HG03432 (cell line): ENCODE measurements around the gene SLC25A17.
"Not testable (repeated sequence)": the region's sequence is repeated elsewhere in the genome, so short reads cannot be mapped to it uniquely, and the experiment has no call there.

Experiments
- ATAC-seq: cut with Tn5 transposase; IDR thresholded peaks from one replicate; pipeline ENCODE4 v1.9.1; 2021; ENCODE audit warnings: mild to moderate bottlenecking, moderate library complexity; ENCODE audit not compliant: unreplicated experiment

The SLC25A17 gene, protein sequence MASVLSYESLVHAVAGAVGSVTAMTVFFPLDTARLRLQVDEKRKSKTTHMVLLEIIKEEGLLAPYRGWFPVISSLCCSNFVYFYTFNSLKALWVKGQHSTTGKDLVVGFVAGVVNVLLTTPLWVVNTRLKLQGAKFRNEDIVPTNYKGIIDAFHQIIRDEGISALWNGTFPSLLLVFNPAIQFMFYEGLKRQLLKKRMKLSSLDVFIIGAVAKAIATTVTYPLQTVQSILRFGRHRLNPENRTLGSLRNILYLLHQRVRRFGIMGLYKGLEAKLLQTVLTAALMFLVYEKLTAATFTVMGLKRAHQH

DNA sequence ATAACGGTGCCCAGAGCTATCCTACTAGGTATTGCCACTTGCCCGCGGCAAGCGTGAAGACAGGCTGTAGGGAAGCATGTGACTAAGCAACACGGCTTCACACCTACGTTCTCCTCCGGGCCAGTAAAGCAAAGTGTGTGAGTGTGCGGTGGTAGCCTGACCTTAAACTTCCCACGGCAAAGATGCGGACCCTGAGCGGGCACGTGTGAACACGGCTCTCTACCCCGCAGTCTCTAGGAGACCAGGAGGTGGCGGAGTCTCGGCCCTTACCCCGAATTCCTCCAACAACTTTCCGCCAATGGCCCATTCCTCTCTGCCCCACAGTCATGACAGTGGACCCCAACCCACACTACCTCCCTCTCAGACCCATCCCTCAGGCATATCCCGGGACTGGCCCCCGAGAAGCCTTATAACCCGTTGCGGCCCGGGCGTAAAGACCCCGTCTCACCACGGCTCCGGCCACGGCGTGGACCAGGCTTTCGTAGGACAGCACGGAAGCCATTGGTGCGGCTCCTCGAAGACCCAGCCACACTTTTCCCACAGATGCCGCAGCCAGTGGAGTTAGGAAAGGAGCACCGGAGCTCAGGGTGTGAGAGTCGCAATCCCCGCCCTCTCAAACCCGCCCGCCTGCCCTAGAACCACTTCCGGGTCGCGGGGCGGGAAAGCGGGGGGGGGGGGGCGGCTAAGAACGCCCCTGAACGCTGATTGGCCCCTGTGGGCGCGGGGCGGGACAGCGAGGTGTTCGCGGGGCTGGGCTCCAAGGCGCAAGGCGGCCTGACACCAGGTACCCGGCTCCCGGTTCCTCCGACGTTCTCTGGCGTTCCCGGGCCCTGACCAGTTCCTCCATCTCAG is at the start of gene SLC25A17:
TSS of gene SLC25A17 (minus strand) at position 600 of the 852 bp plus-strand sequence. CDS start at position 502, 98 bp downstream.
- peak; percentile 84 for ATAC-seq

GRCh38 chr22:40868379-40868778 is 49.2 kb upstream of the SLC25A17 start:
- not testable (repeated sequence) for ATAC-seq

- no peak for ATAC-seq
Observed at GRCh38 chr22:40867109-40867508, 48.0 kb upstream of the SLC25A17 start.

DNA sequence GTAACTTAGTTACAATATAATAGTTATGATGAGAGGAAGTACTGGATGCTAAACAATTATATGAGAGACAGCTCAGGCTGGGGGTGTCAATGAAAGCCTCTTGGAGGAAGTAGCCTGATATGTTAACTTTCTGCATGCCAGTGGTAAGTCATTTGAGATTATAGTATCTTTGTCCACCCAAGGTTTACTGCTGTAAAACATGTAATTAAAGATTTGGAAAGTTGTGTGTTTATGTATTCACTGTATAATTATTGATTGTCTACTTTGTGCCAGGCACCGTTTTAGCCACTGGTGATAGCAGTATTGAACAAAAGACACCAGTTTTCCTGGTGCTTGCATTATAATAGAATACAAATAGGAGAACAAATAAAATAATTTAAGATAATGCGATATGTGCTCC is 43.4 kb upstream of the SLC25A17 start:
- ATAC-seq = no peak

- ATAC-seq = no peak
Observed at GRCh38 chr22:40862013-40862412, 42.9 kb upstream of the SLC25A17 start, which contains the start of gene DNAJB7. DNAJB7 (minus strand) TSS chr22:40862113; CDS start chr22:40861994, 119 bp downstream.

GRCh38 chr22:40857309-40857855 is 38.2 kb upstream of the SLC25A17 start:
- ATAC-seq = no peak

DNA sequence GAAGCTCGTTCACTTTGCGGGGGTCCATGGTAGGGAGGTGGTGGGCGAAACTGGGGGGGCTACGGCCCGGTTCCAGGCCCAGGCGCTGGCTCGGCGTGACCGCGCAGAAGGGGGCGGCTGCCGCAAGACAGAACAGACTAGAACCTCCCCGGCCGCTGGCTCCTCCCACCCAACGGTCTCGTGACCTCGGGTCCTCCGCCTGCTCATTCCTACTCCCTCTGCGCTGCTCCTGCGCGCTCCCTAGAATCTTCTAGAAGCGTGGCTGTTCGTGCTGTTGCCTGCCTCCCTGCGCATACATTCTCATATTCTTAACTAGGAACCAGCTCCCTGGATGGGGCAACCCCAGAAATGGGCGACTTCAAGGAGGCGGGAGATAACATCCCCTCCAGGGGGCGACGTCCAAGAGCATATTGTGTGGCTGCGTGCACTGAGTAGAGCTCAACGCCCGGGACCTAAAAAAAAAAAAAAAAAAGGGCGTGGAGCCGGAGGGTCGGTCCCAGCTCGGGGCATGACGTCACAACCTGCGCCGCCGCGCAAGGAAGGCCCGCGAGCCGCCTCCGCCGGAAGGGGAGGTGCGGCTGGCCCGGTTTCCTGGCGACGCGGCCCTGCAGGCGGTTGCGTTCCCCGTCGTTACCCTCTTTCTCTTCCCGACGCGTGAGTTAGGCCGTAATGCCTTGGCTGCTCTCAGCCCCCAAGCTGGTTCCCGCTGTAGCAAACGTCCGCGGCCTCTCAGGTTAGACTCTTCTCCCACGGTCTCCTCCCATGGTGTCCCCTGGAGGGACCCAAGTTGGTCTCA is 37.6 kb upstream of the SLC25A17 start, which contains the start of the genes ST13 and XPNPEP3:
TSS of gene ST13 (minus strand) at position 127 of the 796 bp plus-strand sequence. CDS start at position 28, 99 bp downstream.
TSS of gene XPNPEP3 (plus strand) at position 636 of the 796 bp plus-strand sequence. CDS start at position 670, 34 bp downstream.
- peak; percentile 89 for ATAC-seq

DNA sequence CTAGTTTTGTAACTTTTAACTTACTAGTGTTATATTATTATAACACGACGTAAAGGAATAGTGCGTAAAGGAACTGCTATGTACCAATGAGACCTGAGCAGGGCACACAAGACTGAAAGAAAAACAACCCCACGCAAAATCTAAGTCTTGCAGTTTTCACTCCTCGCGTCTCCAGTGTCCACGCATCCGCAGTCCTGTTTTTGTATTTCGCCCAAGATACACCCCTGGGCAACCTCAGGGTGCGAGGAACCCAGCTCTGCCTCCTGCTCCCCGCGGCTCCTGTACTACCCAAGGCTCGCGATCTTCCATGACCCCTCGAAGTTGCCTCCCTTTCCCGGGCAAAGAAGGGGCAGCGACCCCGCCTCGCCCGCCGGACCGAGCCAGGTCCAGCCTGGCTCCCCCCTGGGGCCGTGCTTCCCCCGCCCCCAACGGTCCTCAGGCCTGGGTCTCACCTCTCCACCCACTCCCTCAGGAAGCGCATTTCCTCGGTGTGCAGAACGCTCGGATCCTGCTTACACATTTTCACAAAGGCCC is 36.9 kb upstream of the SLC25A17 start:
- peak; percentile 22 for ATAC-seq

GRCh38 chr22:40855071-40855978 is 36.2 kb upstream of the SLC25A17 start:
- no peak for ATAC-seq

DNA sequence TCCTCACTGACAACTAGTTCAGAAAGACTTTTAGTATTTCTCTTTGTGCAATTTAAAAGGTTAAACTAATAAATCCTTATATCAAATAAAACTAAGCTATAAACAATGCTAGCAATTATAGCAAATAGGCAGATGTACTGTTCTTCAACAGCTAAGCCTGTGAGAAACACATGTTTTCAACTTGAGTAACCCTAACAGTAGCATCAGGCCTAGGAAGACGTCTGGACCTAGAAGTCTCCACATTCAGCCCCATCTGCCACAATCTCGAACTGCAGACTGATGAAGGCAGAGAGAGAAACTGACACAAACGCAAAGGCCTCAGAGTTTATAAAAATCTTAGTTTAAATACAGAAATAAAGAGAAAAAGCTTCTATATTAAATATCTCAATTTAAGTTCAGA is 34.8 kb upstream of the SLC25A17 start:
- ATAC-seq = no peak

DNA sequence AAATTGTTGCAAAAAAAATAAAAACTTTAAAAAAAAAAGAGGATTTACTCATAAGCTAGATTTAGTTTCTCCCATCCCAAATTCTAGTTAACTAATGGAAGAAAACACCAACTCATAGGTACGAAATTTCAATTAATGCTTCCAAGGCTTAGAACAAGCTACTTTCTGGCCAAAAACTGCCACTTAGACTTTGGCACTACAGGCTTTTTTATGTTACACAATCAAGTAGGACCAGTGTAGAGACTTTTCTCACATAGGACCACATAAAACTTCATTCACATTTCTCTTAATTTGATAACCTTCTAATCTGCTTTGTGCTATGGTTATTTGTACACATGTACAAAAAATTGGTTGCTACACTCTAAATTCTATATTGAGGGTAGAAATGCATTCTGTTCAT is 34.2 kb upstream of the SLC25A17 start:
- no peak for ATAC-seq

DNA sequence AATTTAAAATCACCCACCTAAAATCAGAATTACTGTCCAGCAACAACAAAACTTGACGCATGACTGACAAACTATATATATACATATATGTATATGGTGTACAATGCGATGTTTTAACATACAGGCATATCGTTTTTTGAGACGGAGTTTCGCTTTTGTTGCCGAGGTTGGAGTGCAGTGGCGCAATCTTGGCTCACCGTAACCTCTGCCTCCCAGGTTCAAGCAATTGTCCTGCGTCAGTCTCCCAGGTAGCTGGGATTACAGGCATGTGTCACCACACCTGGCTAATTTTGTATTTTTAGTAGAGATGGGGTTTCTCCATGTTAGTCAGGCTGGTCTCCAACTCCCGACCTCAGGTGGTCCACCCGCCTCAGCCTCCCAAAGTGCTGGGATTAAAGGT is 26.7 kb upstream of the SLC25A17 start:
- not testable (repeated sequence) for ATAC-seq

GRCh38 chr22:40844951-40845350 is 25.8 kb upstream of the SLC25A17 start:
- no peak for ATAC-seq

- ATAC-seq = no peak
Observed at GRCh38 chr22:40838486-40838885, 19.3 kb upstream of the SLC25A17 start.

DNA sequence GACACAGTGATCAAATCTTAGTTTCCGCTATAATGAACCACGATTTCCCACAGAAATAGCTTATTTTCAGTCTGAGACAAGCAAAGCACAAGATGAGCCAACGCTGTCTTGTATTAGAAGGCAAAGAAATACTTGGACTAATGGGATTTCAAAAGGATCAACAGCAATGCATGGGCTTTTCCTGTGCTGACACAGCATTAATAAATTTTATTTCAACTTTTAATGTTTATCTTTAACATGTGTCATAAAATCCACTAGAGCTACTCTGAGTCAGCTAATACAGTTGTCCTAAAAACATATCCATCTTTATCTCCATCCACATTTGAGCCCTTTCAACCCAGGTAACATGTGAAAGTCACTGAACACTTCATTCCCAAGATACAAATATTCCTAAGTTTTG is 15.5 kb upstream of the SLC25A17 start:
- ATAC-seq = no peak

DNA sequence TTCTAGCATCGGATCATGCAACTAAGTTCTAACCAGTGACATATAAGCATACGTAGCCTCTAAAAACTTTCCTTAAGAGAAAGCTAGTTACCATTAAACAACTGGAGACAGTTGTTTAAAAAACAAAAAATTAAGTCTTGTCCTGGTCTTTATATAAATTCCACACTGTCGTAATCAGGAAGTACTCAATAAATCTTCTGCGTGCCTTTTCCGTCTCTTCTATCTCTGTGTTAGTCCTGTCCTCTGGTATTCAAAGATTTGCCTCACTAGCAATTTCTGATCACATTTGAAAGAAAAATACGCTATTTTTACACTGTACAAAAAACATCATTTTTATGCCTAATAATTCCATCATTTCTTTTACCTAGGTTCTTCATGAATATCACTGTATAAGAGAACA is 10.0 kb upstream of the SLC25A17 start:
- no peak for ATAC-seq

GRCh38 chr22:40826984-40827741 is 8.0 kb upstream of the SLC25A17 start:
- no peak for ATAC-seq

GRCh38 chr22:40826292-40826691 is 7.1 kb upstream of the SLC25A17 start:
- ATAC-seq = not testable (repeated sequence)
